Measurements from ENCODE around the gene DISC1.
"Not testable (repeated sequence)": the region's sequence is repeated elsewhere in the genome, so short reads cannot be mapped to it uniquely, and the experiment has no call there.

DISC1 gene

DNA sequence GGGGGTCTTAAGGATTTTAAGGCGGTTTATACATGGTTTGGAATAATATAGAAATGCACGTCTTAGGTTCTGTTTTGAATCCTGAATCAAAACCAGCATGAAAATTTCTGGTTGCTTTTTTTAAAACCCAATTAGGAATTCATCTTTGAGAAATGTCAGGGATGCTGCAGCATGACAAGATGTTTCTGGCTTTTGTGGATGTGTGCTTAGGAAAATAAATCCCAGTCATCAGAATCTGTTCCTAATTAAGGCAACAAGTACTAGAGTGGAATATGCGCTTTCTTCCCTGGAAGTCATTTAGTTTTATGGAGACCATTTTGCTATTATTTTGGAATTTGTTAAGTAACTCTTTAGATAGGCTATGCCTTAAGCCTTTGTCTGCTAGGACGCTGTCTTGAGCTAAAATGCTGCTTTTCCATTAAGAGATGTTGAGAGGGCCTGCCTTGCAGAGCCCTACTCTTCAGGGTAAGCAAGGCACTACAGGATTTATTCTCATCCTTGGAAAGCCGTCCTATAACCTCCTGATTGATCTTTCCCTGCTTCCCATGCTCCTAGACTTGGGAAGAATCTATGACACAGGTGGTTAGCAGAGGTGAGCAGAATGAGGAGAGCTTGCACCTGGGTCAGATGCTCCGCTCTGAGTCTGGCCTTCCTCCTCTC is 332.8 kb downstream of the DISC1 start:
- DNase-seq (ENCODE audit: low read depth), result no peak

GRCh38 chr1:231961801-231962200 is 335.2 kb downstream of the DISC1 start:
- DNase-seq (ENCODE audit: low read depth), result not testable (repeated sequence)

DNA sequence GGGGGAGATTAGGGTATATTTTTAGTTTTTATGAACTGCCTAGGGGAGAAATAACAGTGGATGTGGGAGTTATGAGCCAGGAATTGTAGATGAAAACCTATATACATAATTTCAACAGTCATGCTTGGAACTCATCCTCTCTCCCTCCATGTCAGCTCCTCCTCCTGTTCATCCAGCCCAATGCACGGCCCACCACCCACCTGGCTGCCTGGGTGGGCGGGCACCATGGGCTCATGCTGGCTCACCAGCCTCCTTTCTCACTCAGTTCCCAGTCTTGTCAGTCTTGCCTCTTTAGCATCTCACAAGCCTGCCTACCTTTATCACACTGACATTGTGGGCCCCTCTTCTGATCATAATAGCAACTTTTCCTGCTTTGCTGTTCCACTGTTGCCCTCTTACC is 336.0 kb downstream of the DISC1 start:
- DNase-seq (ENCODE audit: low read depth), result no peak

GRCh38 chr1:231964241-231964640 is 337.7 kb downstream of the DISC1 start:
- no peak for DNase-seq (ENCODE audit: low read depth)

DNA sequence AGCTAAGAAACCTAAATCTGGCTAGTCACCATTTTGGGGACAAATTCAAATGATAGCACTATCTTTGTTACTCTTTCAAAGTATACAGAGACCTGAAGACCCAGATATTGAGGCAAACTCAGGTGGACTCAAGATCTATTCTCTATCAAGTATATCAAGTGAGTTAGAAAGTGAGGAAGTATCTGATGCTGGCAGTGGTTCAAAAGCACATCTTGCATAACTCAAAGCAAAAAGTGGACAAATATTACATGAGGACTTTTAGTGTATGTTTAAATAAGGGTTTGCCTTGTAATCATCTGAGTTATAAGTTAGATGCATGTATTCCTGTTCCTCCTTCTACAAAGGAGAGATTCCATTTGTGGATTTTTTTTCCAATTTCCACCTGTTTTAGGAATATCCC is 338.4 kb downstream of the DISC1 start:
- DNase-seq (ENCODE audit: low read depth), result no peak

DNA sequence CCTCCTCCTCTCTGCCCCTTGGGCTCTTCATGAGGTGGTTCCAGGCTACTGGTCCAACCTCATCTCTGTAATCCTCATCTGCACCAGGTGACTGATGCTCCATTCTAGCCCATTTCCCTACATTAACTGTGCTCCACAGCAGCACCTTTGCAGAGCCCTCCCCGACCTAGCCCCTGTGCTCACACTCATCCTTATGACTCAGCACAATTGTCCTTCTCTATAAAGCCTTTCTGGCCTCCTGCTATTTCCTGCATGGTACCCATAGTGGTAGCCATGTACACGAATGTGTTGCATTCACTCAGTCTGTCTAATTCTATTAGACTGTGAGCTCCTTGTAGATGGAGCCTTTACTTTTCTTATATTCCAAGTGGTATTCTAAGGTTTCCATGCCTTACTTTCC is 339.0 kb downstream of the DISC1 start:
- DNase-seq (ENCODE audit: low read depth), result no peak

DNA sequence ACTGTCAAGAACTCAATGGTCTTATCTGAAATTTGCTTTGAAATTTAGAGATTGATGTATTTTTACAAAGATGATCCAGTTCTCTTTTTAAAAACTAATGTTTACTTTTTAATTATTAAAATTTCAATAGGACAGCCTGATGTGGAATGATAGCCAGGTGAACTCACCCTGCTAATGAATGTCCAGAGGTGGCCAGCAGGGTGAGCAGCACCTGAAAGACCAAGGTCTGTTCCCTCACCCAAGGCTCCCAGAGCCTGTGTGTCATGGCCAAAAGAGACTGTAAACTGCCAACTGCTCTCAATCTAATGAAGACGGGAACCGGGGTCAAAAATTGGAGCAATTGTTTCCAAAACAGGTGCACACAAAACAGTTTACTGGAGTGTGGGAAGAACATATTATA is 340.4 kb downstream of the DISC1 start:
- DNase-seq (ENCODE audit: low read depth), result no peak

DNA sequence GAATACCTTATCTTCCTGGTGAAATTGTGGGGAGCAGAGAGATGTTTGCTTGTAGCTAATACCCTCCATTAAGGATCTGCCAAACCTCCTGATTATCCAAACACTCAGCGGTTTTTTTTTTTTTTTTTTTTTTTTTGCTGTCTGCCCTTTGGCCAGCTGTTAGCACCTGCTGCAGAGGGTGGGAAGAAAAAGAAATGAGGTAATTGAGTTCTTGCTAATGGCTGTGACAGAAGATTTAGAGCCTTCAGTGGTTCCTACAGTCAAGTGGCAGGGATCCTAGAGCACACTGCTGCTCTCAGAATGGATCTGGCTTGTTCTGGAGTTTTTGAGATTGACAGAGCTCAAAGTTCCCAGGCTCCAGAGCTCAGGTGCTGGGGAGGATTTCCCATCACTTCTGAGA is 342.5 kb downstream of the DISC1 start:
- DNase-seq (ENCODE audit: low read depth), result no peak

DNA sequence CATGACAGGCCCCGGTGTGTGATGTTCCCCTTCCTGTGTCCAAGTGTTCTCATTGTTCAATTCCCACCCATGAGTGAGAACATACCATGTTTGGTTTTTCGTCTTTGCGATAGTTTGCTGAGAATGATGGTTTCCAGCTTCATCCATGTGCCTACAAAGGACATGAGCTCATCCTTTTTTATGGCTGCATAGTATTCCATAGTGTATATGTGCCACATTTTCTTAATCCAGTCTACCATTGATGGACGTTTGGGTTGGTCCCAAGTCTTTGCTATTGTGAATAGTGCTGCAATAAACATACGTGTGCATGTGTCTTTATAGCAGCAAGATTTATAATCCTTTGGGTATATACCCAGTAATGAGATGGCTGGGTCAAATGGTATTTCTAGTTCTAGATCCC is 343.2 kb downstream of the DISC1 start:
- DNase-seq (ENCODE audit: low read depth), result not testable (repeated sequence)

DNA sequence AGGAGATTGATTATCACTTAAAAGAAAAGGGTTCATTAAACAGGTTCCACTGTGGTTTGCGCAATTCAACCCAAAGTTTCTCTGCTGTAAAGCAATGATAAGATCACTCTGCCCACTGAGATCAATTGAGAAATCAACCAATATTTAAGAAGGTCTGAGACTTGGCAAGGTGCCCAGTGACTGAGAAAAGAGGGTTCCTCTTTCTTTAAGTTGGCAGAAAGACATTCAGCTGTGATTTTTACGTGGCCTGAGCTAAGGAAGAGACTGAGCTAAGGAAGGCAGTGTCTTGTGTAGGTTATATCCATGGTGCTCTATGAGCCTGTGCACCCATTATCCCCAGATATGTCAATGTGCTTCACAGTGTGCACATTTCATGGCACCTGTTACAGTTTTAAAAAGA is 344.1 kb downstream of the DISC1 start:
- DNase-seq (ENCODE audit: low read depth), result no peak

- DNase-seq (ENCODE audit: low read depth), result no peak
These were observed 345.0 kb downstream of the DISC1 start for GRCh38 chr1:231971397-231972110.

GRCh38 chr1:231972111-231972445 is 345.5 kb downstream of the DISC1 start:
- no peak for DNase-seq (ENCODE audit: low read depth)

DNA sequence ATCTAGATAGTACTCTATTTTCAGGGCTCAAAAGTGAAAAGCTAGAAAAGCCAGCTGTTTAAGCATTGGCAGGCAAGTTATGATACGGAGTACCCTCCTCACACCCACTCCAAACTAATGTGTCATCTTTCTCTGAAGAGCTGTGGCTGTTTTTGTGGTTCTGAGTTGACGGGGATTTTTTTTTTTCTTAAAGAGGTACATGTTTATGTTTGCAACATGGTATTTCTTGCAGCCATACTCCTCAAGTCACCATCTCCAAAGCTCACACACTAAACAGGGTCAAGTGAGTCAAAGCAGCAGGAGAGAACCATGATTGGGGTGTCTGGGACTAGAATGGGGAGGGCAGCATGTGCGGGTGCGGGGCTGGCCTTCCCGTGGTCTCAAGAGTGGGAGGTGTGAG is 347.2 kb downstream of the DISC1 start:
- no peak for DNase-seq (ENCODE audit: low read depth)

GRCh38 chr1:231976231-231976630 is 349.6 kb downstream of the DISC1 start:
- DNase-seq (ENCODE audit: low read depth), result no peak

- DNase-seq (ENCODE audit: low read depth), result no peak
These were observed 355.1 kb downstream of the DISC1 start for GRCh38 chr1:231981675-231982074.

DNA sequence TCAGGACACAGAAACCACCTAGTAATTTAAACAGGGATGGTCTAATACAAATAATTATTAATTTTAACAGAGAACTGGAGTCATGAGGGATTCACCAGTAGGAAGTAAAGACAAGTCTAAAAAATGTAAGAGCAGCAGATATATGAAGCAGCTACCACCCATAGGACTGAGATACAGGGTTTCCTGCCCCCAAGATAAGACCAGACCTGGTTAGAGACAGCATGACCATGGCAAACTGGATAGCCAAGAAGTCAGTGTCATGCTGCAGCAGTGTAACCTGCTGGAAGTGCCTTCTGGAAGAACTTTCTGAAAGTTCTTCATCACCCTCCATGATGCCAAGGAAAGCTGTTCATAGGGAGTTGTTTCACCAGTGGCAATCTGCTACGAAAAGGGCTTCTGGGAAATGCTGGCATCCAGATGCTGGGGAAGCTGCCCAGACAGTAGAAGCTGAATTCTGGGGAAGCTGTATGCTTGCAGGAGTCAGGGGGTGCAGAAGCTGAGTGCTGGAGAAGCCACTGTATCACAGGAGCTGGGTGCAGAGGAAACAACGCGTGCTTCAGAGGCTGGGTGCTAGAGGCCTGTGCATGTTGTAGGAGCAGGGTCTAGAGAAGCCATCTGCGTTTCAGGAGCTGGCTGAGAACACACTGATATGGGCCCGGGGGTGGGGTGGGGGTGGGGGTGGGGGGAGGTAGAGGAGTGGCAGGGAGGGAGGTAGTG is 356.4 kb downstream of the DISC1 start:
- no peak for DNase-seq (ENCODE audit: low read depth)

GRCh38 chr1:231983588-231984193 is 357.1 kb downstream of the DISC1 start:
- DNase-seq (ENCODE audit: low read depth), result no peak

- no peak for DNase-seq (ENCODE audit: low read depth)
These were observed 358.9 kb downstream of the DISC1 start for GRCh38 chr1:231985296-231986023.

DNA sequence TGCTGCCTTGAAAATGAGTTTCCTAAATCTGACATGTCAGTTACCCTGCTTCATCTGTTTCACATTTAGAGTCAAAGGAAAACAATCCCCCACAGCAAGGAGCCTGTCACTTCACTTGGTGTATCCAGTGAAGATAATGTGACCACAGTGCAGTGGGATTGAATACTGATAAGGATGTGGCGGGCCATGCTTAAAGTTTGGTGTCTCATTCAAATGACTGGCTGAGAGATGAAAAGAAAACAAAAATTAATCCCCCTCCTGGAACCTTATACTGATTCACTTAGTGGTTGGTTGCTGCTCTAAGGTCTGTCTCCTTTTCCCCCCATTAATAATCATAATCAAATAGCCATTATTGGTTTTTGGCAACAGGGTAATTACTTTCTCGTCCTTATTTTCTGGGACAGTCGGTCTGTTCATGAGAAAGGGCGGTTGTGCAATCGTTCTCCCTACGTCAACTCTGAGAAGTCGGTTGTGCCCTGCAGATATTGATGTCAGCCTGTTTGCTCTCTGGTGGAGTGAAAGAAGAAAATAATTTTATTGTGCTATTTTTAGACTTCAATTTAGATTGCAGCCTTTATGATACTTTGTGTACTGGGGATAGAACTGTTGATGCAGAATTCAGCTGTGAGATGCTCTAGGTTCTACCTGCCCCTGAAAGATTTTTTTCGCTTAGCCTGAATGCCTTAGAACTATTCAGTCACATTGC is 360.2 kb downstream of the DISC1 start:
- no peak for DNase-seq (ENCODE audit: low read depth)

- no peak for DNase-seq (ENCODE audit: low read depth)
These were observed 363.8 kb downstream of the DISC1 start for GRCh38 chr1:231990388-231990787.

- DNase-seq (ENCODE audit: low read depth), result no peak
These were observed 364.6 kb downstream of the DISC1 start for GRCh38 chr1:231991231-231991630.

Data from stimulated activated CD8-positive, alpha-beta memory T cell treated with anti-CD3 and anti-CD28 coated beads, Interleukin-15, amount 100 ng/mL, for 24 hours (primary cell).